ENCODE measurements around the gene SNX8. TPM values are rescaled to one million over a fixed set of nuclear protein-coding genes. Genes with fewer than 3 reads are reported as not detected.

SNX8 gene
- total and polyA plus RNA-seq, 2 experiments from 2014 or later: 24.7 to 81.4 TPM

DNA sequence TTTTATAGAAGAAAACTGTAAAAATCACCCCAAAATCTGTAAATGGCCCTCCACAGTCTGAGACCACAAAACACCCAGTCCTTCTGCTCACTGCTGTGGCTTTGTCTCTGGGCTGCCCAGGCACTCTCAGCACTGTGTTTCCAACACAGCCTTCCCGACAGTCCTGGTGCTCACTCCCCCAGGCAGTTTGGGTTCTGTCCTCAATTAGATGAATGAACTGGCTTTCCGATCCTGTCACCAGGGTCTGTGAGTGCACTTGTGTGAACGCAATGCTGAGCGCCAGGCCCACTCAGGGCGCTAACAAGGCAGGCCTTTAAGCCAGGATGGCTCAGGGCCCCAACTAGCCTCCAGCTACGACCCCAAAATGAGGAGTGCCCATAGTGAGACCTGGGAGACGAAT, 84.8 kb downstream of the SNX8 start:
- Histone ChIP-seq H3K27ac (no peak overlapping the region), H3K79me2 (peaks cover 34% of the 10 kb centered on the region), H3K4me2 (no peak overlapping the region), H3K4me1 (ENCODE audit: insufficient read depth) (peaks cover 9% of the 10 kb centered on the region), H3K27me3 (no peaks in the 10 kb centered on the region), H3K4me3 (no peak overlapping the region), H3K9me2 (replicated peaks; ENCODE audit: insufficient read depth) (no peaks in the 10 kb centered on the region), H3K36me3 (replicated peaks; ENCODE audit: insufficient read depth, low read depth) (no peaks in the 10 kb centered on the region), H2AFZ (no peak overlapping the region), H3K9me3 (ENCODE audit: low read depth) (no peaks in the 10 kb centered on the region), H4K20me1 (ENCODE audit: insufficient read depth, poor library complexity, severe bottlenecking) (peaks cover 11% of the 10 kb centered on the region)
- no peak for TF ChIP-seq EZH2phosphoT487 (IDR thresholded peaks at IDR 0.05; ENCODE audit: low read depth, severe bottlenecking, unreplicated experiment)
- TF ChIP-seq EZH2 (IDR thresholded peaks at IDR 0.05; ENCODE audit: borderline replicate concordance): no peak
- TF ChIP-seq, protein P1, sequence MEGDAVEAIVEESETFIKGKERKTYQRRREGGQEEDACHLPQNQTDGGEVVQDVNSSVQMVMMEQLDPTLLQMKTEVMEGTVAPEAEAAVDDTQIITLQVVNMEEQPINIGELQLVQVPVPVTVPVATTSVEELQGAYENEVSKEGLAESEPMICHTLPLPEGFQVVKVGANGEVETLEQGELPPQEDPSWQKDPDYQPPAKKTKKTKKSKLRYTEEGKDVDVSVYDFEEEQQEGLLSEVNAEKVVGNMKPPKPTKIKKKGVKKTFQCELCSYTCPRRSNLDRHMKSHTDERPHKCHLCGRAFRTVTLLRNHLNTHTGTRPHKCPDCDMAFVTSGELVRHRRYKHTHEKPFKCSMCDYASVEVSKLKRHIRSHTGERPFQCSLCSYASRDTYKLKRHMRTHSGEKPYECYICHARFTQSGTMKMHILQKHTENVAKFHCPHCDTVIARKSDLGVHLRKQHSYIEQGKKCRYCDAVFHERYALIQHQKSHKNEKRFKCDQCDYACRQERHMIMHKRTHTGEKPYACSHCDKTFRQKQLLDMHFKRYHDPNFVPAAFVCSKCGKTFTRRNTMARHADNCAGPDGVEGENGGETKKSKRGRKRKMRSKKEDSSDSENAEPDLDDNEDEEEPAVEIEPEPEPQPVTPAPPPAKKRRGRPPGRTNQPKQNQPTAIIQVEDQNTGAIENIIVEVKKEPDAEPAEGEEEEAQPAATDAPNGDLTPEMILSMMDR (IDR thresholded peaks at IDR 0.05; ENCODE audit: poor library complexity): no peak
- 91% methylated on average over 7 of the region's 7 CpGs for WGBS (ENCODE audit: low lambda C conversion rate, missing lambda C conversion rate)
- no peak for DNase-seq (ENCODE audit: low spot score)

DNA sequence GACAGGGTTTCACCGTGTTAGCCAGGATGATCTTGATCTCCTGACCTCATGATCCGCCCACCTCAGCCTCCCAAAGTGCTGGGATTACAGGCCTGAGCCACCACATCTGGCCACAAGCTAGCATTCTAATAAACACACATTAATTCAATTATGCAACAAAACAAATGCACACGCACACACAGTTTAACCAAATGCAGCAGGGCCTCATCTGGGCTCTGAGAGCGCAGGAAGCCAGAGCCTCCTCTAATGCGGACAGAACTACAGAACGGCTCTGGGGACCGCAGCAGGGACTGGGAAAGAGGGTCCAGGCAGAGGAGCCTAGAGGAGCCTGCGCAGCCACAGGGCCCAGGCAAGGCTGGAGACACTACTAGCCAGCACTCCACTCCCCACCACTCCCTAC, 85.3 kb downstream of the SNX8 start:
- Histone ChIP-seq H3K4me3 (no peak overlapping the region), H3K36me3 (replicated peaks; ENCODE audit: insufficient read depth, low read depth) (no peaks in the 10 kb centered on the region), H3K9me2 (replicated peaks; ENCODE audit: insufficient read depth) (no peaks in the 10 kb centered on the region), H4K20me1 (ENCODE audit: insufficient read depth, poor library complexity, severe bottlenecking) (peaks cover 11% of the 10 kb centered on the region), H3K27ac (no peak overlapping the region), H3K4me1 (ENCODE audit: insufficient read depth) (peaks cover 9% of the 10 kb centered on the region), H3K79me2 (peaks cover 34% of the 10 kb centered on the region), H3K4me2 (no peak overlapping the region), H3K9me3 (ENCODE audit: low read depth) (no peaks in the 10 kb centered on the region), H2AFZ (no peak overlapping the region), H3K27me3 (no peaks in the 10 kb centered on the region)
- no peak for DNase-seq (ENCODE audit: low spot score)
- TF ChIP-seq EZH2 (IDR thresholded peaks at IDR 0.05; ENCODE audit: borderline replicate concordance) (no peak), EZH2phosphoT487 (IDR thresholded peaks at IDR 0.05; ENCODE audit: low read depth, severe bottlenecking, unreplicated experiment) (no peak)
- TF ChIP-seq, protein P1 (IDR thresholded peaks at IDR 0.05; ENCODE audit: poor library complexity): no peak
- 89% methylated on average over 8 of the region's 8 CpGs for WGBS (ENCODE audit: low lambda C conversion rate, missing lambda C conversion rate)

DNA sequence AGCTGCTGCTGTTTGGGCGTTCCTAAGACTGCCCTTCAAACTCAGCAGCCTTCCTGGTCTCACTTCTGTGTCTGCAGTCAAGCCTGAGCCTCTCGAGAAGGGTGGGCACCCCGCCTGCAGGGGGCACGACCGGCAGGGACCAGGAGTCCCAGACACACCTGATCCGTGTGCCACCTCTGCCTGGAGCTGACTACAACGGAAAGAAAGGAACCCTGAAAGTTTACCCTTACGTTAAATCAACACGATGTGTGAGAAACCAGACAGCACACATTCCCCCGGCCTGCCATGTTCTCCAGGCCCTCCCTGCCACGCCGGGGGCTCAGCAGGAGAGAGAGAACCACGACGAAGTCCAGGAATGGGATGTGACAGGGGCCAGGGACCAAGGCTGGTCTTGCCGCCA, 86.5 kb downstream of the SNX8 start:
- TF ChIP-seq, protein P1 (IDR thresholded peaks at IDR 0.05; ENCODE audit: poor library complexity): no peak
- no peak for TF ChIP-seq EZH2phosphoT487 (IDR thresholded peaks at IDR 0.05; ENCODE audit: low read depth, severe bottlenecking, unreplicated experiment)
- no peak for TF ChIP-seq EZH2 (IDR thresholded peaks at IDR 0.05; ENCODE audit: borderline replicate concordance)
- H3K9me3 ChIP-seq (ENCODE audit: low read depth): no peaks in the 10 kb centered on the region
- no peaks in the 10 kb centered on the region for H3K36me3 ChIP-seq (replicated peaks; ENCODE audit: insufficient read depth, low read depth)

DNA sequence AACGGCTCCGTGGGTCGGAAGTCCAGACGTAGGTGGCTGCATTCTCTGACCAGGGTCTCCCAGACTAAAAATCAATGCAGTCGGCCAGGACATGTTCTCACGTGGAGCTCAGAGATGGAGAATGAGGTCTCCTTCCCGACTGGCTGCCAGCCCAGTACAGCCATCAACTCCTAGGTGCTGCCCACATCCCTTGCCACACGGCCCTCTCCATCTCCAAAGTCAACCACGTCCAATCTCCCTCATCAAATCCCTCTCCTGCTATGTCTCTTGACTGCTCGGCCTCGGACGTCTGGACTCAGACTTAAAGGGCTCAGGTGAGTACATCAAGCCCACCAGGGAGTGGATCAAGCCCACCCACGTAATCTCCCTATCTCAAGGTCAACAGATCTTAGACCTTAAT, 88.4 kb downstream of the SNX8 start:
- Histone ChIP-seq H4K20me1 (ENCODE audit: insufficient read depth, poor library complexity, severe bottlenecking) (peaks cover 1% of the 10 kb centered on the region), H3K9me3 (ENCODE audit: low read depth) (no peaks in the 10 kb centered on the region), H3K9me2 (replicated peaks; ENCODE audit: insufficient read depth) (no peaks in the 10 kb centered on the region), H3K27me3 (no peaks in the 10 kb centered on the region), H3K4me2 (no peak overlapping the region), H3K4me1 (ENCODE audit: insufficient read depth) (no peaks in the 10 kb centered on the region), H3K27ac (no peak overlapping the region), H3K79me2 (peaks cover 17% of the 10 kb centered on the region), H3K4me3 (no peak overlapping the region), H2AFZ (no peak overlapping the region), H3K36me3 (replicated peaks; ENCODE audit: insufficient read depth, low read depth) (no peaks in the 10 kb centered on the region)
- 97% methylated on average over 13 of the region's 13 CpGs for WGBS (ENCODE audit: low lambda C conversion rate, missing lambda C conversion rate)
- TF ChIP-seq, protein P1 (IDR thresholded peaks at IDR 0.05; ENCODE audit: poor library complexity): no peak
- no peak for TF ChIP-seq EZH2phosphoT487 (IDR thresholded peaks at IDR 0.05; ENCODE audit: low read depth, severe bottlenecking, unreplicated experiment)
- TF ChIP-seq EZH2 (IDR thresholded peaks at IDR 0.05; ENCODE audit: borderline replicate concordance): no peak
- DNase-seq (ENCODE audit: low spot score): no peak

More for the DNA sequence above, 86.5 kb downstream of the SNX8 start:
- 93% methylated on average over 15 of the region's 15 CpGs for WGBS (ENCODE audit: low lambda C conversion rate, missing lambda C conversion rate)
- Histone ChIP-seq H3K27ac (no peak overlapping the region), H3K4me2 (no peak overlapping the region), H2AFZ (no peak overlapping the region), H3K4me1 (ENCODE audit: insufficient read depth) (peaks cover 9% of the 10 kb centered on the region), H3K9me2 (replicated peaks; ENCODE audit: insufficient read depth) (no peaks in the 10 kb centered on the region), H4K20me1 (ENCODE audit: insufficient read depth, poor library complexity, severe bottlenecking) (peaks cover 11% of the 10 kb centered on the region), H3K4me3 (no peak overlapping the region), H3K79me2 (peaks cover 34% of the 10 kb centered on the region), H3K27me3 (no peaks in the 10 kb centered on the region)
- no peak for DNase-seq (ENCODE audit: low spot score)

All from hepatocyte (in vitro differentiated cells).